Left forelimb (tissue), 1 donor: Measurements from ENCODE around the gene WNT9A.
"Not testable (repeated sequence)": the region's sequence is repeated elsewhere in the genome, so short reads cannot be mapped to it uniquely, and the experiment has no call there.

ENCODE experiments used
- DNase-seq: peaks from one replicate; pipeline ENCODE4 v3.0.0-alpha.2; 2018; ENCODE audit warnings: low spot score

Gene WNT9A

GRCh38 chr1:227886503-227886961 lies 61.2 kb downstream of the WNT9A start:
- peak; percentile 80 for DNase-seq

- peak; percentile 77 for DNase-seq
Measured at GRCh38 chr1:227885648-227886502, 61.9 kb downstream of the WNT9A start.

- DNase-seq: no peak
Measured at GRCh38 chr1:227885135-227885647, 62.5 kb downstream of the WNT9A start.

- no peak for DNase-seq
Measured at GRCh38 chr1:227884370-227885134, 63.2 kb downstream of the WNT9A start.

- DNase-seq: no peak
Measured at GRCh38 chr1:227883641-227884301, 64.0 kb downstream of the WNT9A start.

- no peak for DNase-seq
Measured at GRCh38 chr1:227883073-227883520, 64.6 kb downstream of the WNT9A start.

GRCh38 chr1:227880342-227880924 lies 67.3 kb downstream of the WNT9A start:
- no peak for DNase-seq

- DNase-seq: not testable (repeated sequence)
Measured at GRCh38 chr1:227877810-227878209, 69.9 kb downstream of the WNT9A start.

GRCh38 chr1:227871892-227872291 lies 75.8 kb downstream of the WNT9A start:
- DNase-seq: not testable (repeated sequence)

DNA sequence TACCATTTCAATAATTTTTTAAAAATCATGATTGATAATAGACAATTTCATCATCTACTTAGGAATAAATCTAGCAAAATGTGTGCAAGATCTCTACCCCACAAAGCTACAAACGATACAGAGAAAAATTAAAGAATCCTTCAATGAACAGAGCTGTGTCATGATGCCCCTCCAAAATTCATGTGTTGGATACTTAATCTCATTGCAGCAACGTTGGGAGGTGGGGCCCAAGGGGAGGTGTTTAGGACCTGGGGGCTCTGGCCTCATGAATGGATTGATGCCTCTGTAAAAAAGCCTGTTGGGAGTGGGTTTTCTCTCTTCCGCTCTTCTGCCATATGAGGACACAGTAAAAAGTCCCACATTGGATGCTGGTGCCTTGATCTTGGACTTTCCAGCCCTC lies 77.4 kb downstream of the WNT9A start:
- DNase-seq: no peak

GRCh38 chr1:227869851-227870305 lies 77.9 kb downstream of the WNT9A start:
- no peak for DNase-seq

- DNase-seq: no peak
Measured at GRCh38 chr1:227869279-227869842, 78.4 kb downstream of the WNT9A start.
